Stimulated activated naive CD8-positive, alpha-beta T cell treated with anti-CD3 and anti-CD28 coated beads, Interleukin-15, Interleukin-2, amounts not matched to agents 100 ng/mL and 50 ng/mL, for 24 hours (primary cell): ENCODE data around the gene PIGK.
A peak's percentile ranks its signal among the peaks of the same experiment; 100 is the strongest.

Experiments used
- H3K27ac Mint-ChIP-seq: one replicate; pipeline ENCODE4 v1.8.0; 2021; ENCODE audit warnings: mild to moderate bottlenecking, mixed read lengths
- H3K27me3 Mint-ChIP-seq: one replicate; pipeline ENCODE4 v1.8.0; 2021; ENCODE audit warnings: mixed read lengths
- H3K36me3 Mint-ChIP-seq: one replicate; pipeline ENCODE4 v1.8.0; 2021; ENCODE audit warnings: low read depth, mixed read lengths
- H3K4me1 Mint-ChIP-seq: one replicate; pipeline ENCODE4 v1.8.0; 2021; ENCODE audit warnings: low read depth, mixed read lengths
- H3K4me3 Mint-ChIP-seq: one replicate; pipeline ENCODE4 v1.8.0; 2021; ENCODE audit warnings: mild to moderate bottlenecking, mixed read lengths
- H3K9me3 Mint-ChIP-seq: one replicate; pipeline ENCODE4 v1.8.0; 2021; ENCODE audit warnings: mixed read lengths

PIGK gene

GRCh38 chr1:77219166-77219887 lies at the start of gene PIGK:
Gene PIGK, minus strand, starts transcription at chr1:77219430. Its CDS starts 28 bp downstream, at chr1:77219402.
- Mint-ChIP-seq H3K4me1 (peaks cover 43% of the 10 kb centered on the region), H3K27ac (peak within 1 kb of the TSS; percentile 90), H3K4me3 (peak within 1 kb of the TSS; percentile 95), H3K36me3 (peaks cover 23% of the 10 kb centered on the region), H3K27me3 (no peaks in the 10 kb centered on the region), H3K9me3 (no peaks in the 10 kb centered on the region)

- no peaks in the 10 kb centered on the region for H3K36me3 Mint-ChIP-seq
- no peak overlapping the region for H3K4me3 Mint-ChIP-seq
- no peak overlapping the region for H3K27ac Mint-ChIP-seq
- H3K4me1 Mint-ChIP-seq = peaks cover 4% of the 10 kb centered on the region
- no peaks in the 10 kb centered on the region for H3K9me3 Mint-ChIP-seq
- no peaks in the 10 kb centered on the region for H3K27me3 Mint-ChIP-seq
These were observed 47.8 kb upstream of the PIGK start for GRCh38 chr1:77267035-77267434.

GRCh38 chr1:77265180-77265579 lies 46.0 kb upstream of the PIGK start:
- no peaks in the 10 kb centered on the region for H3K27me3 Mint-ChIP-seq
- no peaks in the 10 kb centered on the region for H3K9me3 Mint-ChIP-seq
- H3K4me1 Mint-ChIP-seq = no peaks in the 10 kb centered on the region
- H3K4me3 Mint-ChIP-seq = no peak overlapping the region
- H3K36me3 Mint-ChIP-seq = no peaks in the 10 kb centered on the region
- H3K27ac Mint-ChIP-seq = no peak overlapping the region

- no peaks in the 10 kb centered on the region for H3K36me3 Mint-ChIP-seq
- H3K27me3 Mint-ChIP-seq = no peaks in the 10 kb centered on the region
- no peaks in the 10 kb centered on the region for H3K4me1 Mint-ChIP-seq
- H3K4me3 Mint-ChIP-seq = no peak overlapping the region
- H3K9me3 Mint-ChIP-seq = no peaks in the 10 kb centered on the region
- no peak overlapping the region for H3K27ac Mint-ChIP-seq
These were observed 44.5 kb upstream of the PIGK start for GRCh38 chr1:77263708-77264107.

GRCh38 chr1:77253211-77253610 lies 34.0 kb upstream of the PIGK start:
- Mint-ChIP-seq H3K9me3 (peaks cover 60% of the 10 kb centered on the region), H3K27ac (no peak overlapping the region), H3K4me1 (peaks cover 8% of the 10 kb centered on the region), H3K4me3 (no peak overlapping the region), H3K36me3 (peaks cover 10% of the 10 kb centered on the region), H3K27me3 (no peaks in the 10 kb centered on the region)

- peaks cover 20% of the 10 kb centered on the region for H3K36me3 Mint-ChIP-seq
- H3K4me1 Mint-ChIP-seq = peaks cover 8% of the 10 kb centered on the region
- H3K27me3 Mint-ChIP-seq = no peaks in the 10 kb centered on the region
- no peak overlapping the region for H3K27ac Mint-ChIP-seq
- peaks cover 51% of the 10 kb centered on the region for H3K9me3 Mint-ChIP-seq
- H3K4me3 Mint-ChIP-seq = no peak overlapping the region
These were observed 30.9 kb upstream of the PIGK start for GRCh38 chr1:77250126-77250525.

GRCh38 chr1:77245830-77246229 lies 26.6 kb upstream of the PIGK start:
- Mint-ChIP-seq H3K27ac (no peak overlapping the region), H3K36me3 (peaks cover 20% of the 10 kb centered on the region), H3K4me3 (no peak overlapping the region), H3K4me1 (peaks cover 8% of the 10 kb centered on the region), H3K9me3 (peaks cover 23% of the 10 kb centered on the region), H3K27me3 (no peaks in the 10 kb centered on the region)

- Mint-ChIP-seq H3K4me1 (no peaks in the 10 kb centered on the region), H3K9me3 (peaks cover 6% of the 10 kb centered on the region), H3K27ac (no peak overlapping the region), H3K4me3 (no peak overlapping the region), H3K27me3 (no peaks in the 10 kb centered on the region), H3K36me3 (no peaks in the 10 kb centered on the region)
These were observed 20.1 kb upstream of the PIGK start for GRCh38 chr1:77239311-77239710.

- H3K27ac Mint-ChIP-seq = no peak overlapping the region
- no peaks in the 10 kb centered on the region for H3K27me3 Mint-ChIP-seq
- H3K4me1 Mint-ChIP-seq = no peaks in the 10 kb centered on the region
- H3K36me3 Mint-ChIP-seq = no peaks in the 10 kb centered on the region
- peaks cover 13% of the 10 kb centered on the region for H3K9me3 Mint-ChIP-seq
- H3K4me3 Mint-ChIP-seq = no peak overlapping the region
These were observed 19.2 kb upstream of the PIGK start for GRCh38 chr1:77238462-77238861.

- Mint-ChIP-seq H3K4me3 (no peak overlapping the region), H3K4me1 (no peaks in the 10 kb centered on the region), H3K9me3 (peaks cover 21% of the 10 kb centered on the region), H3K27ac (no peak overlapping the region), H3K36me3 (no peaks in the 10 kb centered on the region), H3K27me3 (no peaks in the 10 kb centered on the region)
These were observed 15.7 kb upstream of the PIGK start for GRCh38 chr1:77234943-77235342.

GRCh38 chr1:77234096-77234495 lies 14.9 kb upstream of the PIGK start:
- Mint-ChIP-seq H3K27ac (no peak overlapping the region), H3K36me3 (no peaks in the 10 kb centered on the region), H3K9me3 (peaks cover 21% of the 10 kb centered on the region), H3K27me3 (no peaks in the 10 kb centered on the region), H3K4me3 (no peak overlapping the region), H3K4me1 (no peaks in the 10 kb centered on the region)

GRCh38 chr1:77232829-77233228 lies 13.6 kb upstream of the PIGK start:
- no peaks in the 10 kb centered on the region for H3K4me1 Mint-ChIP-seq
- H3K27ac Mint-ChIP-seq = no peak overlapping the region
- peaks cover 21% of the 10 kb centered on the region for H3K9me3 Mint-ChIP-seq
- no peaks in the 10 kb centered on the region for H3K36me3 Mint-ChIP-seq
- no peak overlapping the region for H3K4me3 Mint-ChIP-seq
- no peaks in the 10 kb centered on the region for H3K27me3 Mint-ChIP-seq

- peaks cover 21% of the 10 kb centered on the region for H3K9me3 Mint-ChIP-seq
- no peaks in the 10 kb centered on the region for H3K36me3 Mint-ChIP-seq
- no peaks in the 10 kb centered on the region for H3K4me1 Mint-ChIP-seq
- H3K27me3 Mint-ChIP-seq = no peaks in the 10 kb centered on the region
- H3K4me3 Mint-ChIP-seq = no peak overlapping the region
- H3K27ac Mint-ChIP-seq = no peak overlapping the region
These were observed 10.8 kb upstream of the PIGK start for GRCh38 chr1:77230051-77230450.

GRCh38 chr1:77228836-77229235 lies 9.6 kb upstream of the PIGK start:
- Mint-ChIP-seq H3K36me3 (no peaks in the 10 kb centered on the region), H3K4me3 (no peak overlapping the region), H3K27ac (no peak overlapping the region), H3K4me1 (no peaks in the 10 kb centered on the region), H3K27me3 (no peaks in the 10 kb centered on the region), H3K9me3 (peaks cover 11% of the 10 kb centered on the region)

- no peak overlapping the region for H3K27ac Mint-ChIP-seq
- no peaks in the 10 kb centered on the region for H3K4me1 Mint-ChIP-seq
- peaks cover 9% of the 10 kb centered on the region for H3K36me3 Mint-ChIP-seq
- H3K9me3 Mint-ChIP-seq = peaks cover under 1% of the 10 kb centered on the region
- no peaks in the 10 kb centered on the region for H3K27me3 Mint-ChIP-seq
- H3K4me3 Mint-ChIP-seq = no peak overlapping the region
These were observed 8.2 kb upstream of the PIGK start for GRCh38 chr1:77227381-77227780.

GRCh38 chr1:77222496-77222895 lies 3.3 kb upstream of the PIGK start:
- Mint-ChIP-seq H3K9me3 (no peaks in the 10 kb centered on the region), H3K36me3 (peaks cover 19% of the 10 kb centered on the region), H3K27ac (no peak overlapping the region), H3K4me3 (no peak overlapping the region), H3K4me1 (peaks cover 22% of the 10 kb centered on the region), H3K27me3 (no peaks in the 10 kb centered on the region)
